ENCODE data around the gene NKX6-2.

- TF ChIP-seq EZH2 (IDR thresholded peaks at IDR 0.05; ENCODE audit: insufficient read depth, low read length): no peak
- TF ChIP-seq, protein P1, sequence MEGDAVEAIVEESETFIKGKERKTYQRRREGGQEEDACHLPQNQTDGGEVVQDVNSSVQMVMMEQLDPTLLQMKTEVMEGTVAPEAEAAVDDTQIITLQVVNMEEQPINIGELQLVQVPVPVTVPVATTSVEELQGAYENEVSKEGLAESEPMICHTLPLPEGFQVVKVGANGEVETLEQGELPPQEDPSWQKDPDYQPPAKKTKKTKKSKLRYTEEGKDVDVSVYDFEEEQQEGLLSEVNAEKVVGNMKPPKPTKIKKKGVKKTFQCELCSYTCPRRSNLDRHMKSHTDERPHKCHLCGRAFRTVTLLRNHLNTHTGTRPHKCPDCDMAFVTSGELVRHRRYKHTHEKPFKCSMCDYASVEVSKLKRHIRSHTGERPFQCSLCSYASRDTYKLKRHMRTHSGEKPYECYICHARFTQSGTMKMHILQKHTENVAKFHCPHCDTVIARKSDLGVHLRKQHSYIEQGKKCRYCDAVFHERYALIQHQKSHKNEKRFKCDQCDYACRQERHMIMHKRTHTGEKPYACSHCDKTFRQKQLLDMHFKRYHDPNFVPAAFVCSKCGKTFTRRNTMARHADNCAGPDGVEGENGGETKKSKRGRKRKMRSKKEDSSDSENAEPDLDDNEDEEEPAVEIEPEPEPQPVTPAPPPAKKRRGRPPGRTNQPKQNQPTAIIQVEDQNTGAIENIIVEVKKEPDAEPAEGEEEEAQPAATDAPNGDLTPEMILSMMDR (IDR thresholded peaks at IDR 0.05; ENCODE audit: insufficient read depth, low read depth, low read length): no peak
Observed at GRCh38 chr10:132806561-132807003, 20.6 kb upstream of the NKX6-2 start.
